Heart left ventricle (tissue), 13 donors: ENCODE measurements around the gene VGLL4.

Source experiments
- POLR2A ChIP-seq, 2 donors: fragments of 450-650 bp; IDR thresholded peaks; one replicate each; pipeline ENCODE4 v1.6.1; 2017; ENCODE audit warnings: antibody characterized with exemption in 2 of 2, mild to moderate bottlenecking in 2 of 2, moderate library complexity in 2 of 2
- TF ChIP-seq, protein P1 (sequence below), 12 donors: fragments of 200-600 bp; sonication (generic) in 4 of 12; IDR thresholded peaks; one replicate each; pipeline versions ENCODE4 v1.5.0 to v1.8.0; 2018 to 2022; ENCODE audit warnings: antibody characterized with exemption in 12 of 12, mild to moderate bottlenecking in 5 of 12
- donor health status: ischemic (EF 13 %, LVEDD 7.1; RV severe dilation, severe dysfunction).
- donor health status: DM: no; HTN: yes; CAD: no.
- donor health status: DM: no; HTN: no; CAD: no.
- donor health status: ischemic (EF 25% LVEDD 6.9; RV normal size, moderate dysfunction).
- donor health status: ischemic (EF 25% LVEDD 5.7; RV mildly dilated, moderate dysfunction).
- donor health status: ischemic (EF 35%, LVEDD 5.7; RV mildly dilated, moderate dysfunction).
- donor health status: nonischemic (EF 11% LVEDD 7.7; RV severe dilation, severe dysfunction).
- donor health status: DM: yes; HTN: yes; CAD: no.
- donor health status: PGD.
- donor health status: ischemic (EF 29% LVEDD 5.4; RV normal size, mild dysfunction).
- donor health status: nonischemic (EF 23%, LVEDD 6.1; RV moderate dilation, normal function).

DNA sequence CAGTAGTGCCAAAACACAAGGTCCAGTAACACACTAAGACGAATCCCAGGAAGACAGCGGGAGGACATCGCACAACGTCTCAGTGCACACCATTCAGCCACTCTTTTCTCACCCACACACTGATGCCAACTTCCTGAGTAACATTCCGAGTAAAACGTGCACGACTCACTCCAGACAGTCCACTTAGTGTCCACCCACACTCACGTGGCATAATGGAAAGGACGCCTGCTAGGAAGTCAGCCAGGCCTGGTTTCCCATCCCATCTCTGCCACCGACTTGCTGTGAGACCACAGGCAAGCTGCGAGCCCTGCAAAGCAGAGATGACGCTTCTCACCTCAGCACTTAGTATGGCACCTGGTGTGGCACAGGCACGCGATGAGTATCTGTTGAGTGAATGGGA, 36.8 kb upstream of the VGLL4 start:
- no peak for TF ChIP-seq POLR2A (IDR thresholded peaks at IDR 0.05)
- TF ChIP-seq, protein P1, sequence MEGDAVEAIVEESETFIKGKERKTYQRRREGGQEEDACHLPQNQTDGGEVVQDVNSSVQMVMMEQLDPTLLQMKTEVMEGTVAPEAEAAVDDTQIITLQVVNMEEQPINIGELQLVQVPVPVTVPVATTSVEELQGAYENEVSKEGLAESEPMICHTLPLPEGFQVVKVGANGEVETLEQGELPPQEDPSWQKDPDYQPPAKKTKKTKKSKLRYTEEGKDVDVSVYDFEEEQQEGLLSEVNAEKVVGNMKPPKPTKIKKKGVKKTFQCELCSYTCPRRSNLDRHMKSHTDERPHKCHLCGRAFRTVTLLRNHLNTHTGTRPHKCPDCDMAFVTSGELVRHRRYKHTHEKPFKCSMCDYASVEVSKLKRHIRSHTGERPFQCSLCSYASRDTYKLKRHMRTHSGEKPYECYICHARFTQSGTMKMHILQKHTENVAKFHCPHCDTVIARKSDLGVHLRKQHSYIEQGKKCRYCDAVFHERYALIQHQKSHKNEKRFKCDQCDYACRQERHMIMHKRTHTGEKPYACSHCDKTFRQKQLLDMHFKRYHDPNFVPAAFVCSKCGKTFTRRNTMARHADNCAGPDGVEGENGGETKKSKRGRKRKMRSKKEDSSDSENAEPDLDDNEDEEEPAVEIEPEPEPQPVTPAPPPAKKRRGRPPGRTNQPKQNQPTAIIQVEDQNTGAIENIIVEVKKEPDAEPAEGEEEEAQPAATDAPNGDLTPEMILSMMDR (IDR thresholded peaks at IDR 0.05): no peak
